HUES6 (cell line): ENCODE results near the gene GRIP2.
A peak's percentile ranks its signal among the peaks of the same experiment; 100 is the strongest.

Experiments
- H3K27ac ChIP-seq: 2 replicates; pipeline ENCODE4 v1.7.0; 2013; ENCODE audit warnings: low read depth, mild to moderate bottlenecking, low read length, inconsistent platforms
- H3K27me3 ChIP-seq: 2 replicates; pipeline ENCODE4 v1.6.1; 2013; ENCODE audit warnings: low read length; ENCODE audit not compliant: control insufficient read depth, insufficient read depth
- H3K36me3 ChIP-seq: 2 replicates; pipeline ENCODE4 v1.6.1; 2013; ENCODE audit warnings: low read length; ENCODE audit not compliant: control insufficient read depth, insufficient read depth
- H3K4me1 ChIP-seq: 2 replicates; pipeline ENCODE4 v1.6.1; 2013; ENCODE audit warnings: low read length; ENCODE audit not compliant: control insufficient read depth, insufficient read depth
- H3K4me3 ChIP-seq: 2 replicates; pipeline ENCODE4 v1.5.1; 2013; ENCODE audit warnings: low read depth, low read length
- H3K9ac ChIP-seq: one replicate; pipeline ENCODE4 v1.6.1; 2013; ENCODE audit warnings: mild to moderate bottlenecking, low read length
- H3K9me3 ChIP-seq: 2 replicates; pipeline ENCODE4 v1.6.1; 2013; ENCODE audit warnings: low read depth, low read length; ENCODE audit not compliant: control insufficient read depth, insufficient read depth

GRIP2 gene

DNA sequence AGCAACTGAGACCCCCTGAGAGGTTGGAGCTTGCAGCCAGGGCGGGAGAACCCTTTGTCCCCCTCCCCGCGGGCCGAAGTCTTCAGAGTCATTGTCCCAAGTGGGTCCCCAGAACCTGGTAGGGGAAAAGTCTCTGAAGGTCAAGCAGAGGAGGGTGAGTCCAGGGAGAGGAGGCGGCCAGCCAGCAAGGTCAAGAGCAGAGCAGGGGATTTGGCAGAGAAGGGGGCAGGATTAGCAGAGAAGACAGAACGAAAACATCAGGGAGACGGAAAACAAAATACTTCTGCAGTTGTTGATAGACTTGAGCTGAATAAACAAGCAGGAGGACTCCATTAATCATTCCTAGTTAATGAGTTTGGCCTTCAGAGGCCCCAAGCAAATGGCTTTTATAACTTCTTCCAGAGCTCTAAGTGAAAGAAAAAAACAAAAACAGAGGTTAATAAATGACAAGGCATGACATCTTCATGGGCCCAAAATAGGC is 66.7 kb downstream of the GRIP2 start:
- no peak overlapping the region for H3K4me3 ChIP-seq
- H3K9me3 ChIP-seq, result no peaks in the 10 kb centered on the region
- peak overlapping the region; percentile 7; the same call in 1 of the 2 replicates for H3K27ac ChIP-seq
- H3K9ac ChIP-seq, result peak overlapping the region; percentile 4
- peaks cover 21% of the 10 kb centered on the region; the same call in 1 of the 2 replicates for H3K4me1 ChIP-seq
- H3K27me3 ChIP-seq, result no peaks in the 10 kb centered on the region
- peaks cover 96% of the 10 kb centered on the region for H3K36me3 ChIP-seq

DNA sequence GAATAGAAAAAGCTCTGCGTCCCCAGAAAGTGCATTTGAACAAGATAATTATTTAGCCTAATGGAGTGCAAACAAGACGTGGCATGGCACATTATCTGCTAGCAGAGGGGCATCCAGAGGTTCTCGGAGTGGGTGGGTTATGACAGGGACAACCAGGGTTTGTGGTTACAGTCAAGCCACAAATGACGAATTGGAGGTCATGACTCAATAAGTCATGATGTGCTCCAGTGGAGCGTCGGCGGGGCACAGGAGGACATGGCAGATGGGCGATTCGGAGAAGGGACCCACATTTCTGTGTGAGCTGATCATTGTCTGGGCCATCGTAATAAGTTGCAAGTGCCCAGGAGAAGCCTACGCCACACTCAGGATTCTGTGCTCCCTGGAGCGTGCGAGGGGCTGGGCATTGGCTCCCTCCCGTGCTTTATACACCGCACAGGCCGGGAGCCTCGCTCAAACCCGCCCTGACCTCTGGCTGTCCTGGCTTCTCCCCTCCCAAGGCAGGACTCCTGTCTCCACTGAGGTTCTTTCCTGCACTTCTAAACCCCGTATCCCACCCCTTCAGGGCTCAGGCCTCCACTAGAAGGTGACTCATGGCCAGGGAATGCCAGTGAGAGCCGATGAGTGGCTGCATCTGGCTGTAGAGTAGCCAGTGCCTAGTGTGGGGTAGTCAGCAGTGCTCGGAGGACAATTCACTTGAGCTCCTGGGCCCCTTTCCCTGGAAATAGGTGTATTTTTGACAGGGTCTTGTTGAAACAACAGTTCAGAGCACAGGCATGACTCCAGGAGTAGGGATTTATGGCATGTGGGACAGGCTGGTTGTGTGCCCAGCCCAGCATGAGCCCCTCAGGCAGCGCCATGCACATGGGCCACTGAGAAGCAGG is 67.4 kb downstream of the GRIP2 start:
- Histone ChIP-seq H3K9ac (peak overlapping the region; percentile 13), H3K36me3 (peaks cover 94% of the 10 kb centered on the region), H3K27ac (peak overlapping the region; percentile 7; the same call in 1 of the 2 replicates), H3K4me3 (no peak overlapping the region), H3K4me1 (peaks cover 21% of the 10 kb centered on the region; the same call in 1 of the 2 replicates), H3K27me3 (no peaks in the 10 kb centered on the region), H3K9me3 (no peaks in the 10 kb centered on the region)

GRCh38 chr3:14471690-14472089 is 68.5 kb downstream of the GRIP2 start:
- Histone ChIP-seq H3K4me3 (no peak overlapping the region), H3K9ac (no peak overlapping the region), H3K27me3 (no peaks in the 10 kb centered on the region), H3K9me3 (no peaks in the 10 kb centered on the region), H3K4me1 (peaks cover 21% of the 10 kb centered on the region; the same call in 1 of the 2 replicates), H3K27ac (no peak overlapping the region), H3K36me3 (peaks cover 94% of the 10 kb centered on the region)

- H3K36me3 ChIP-seq, result peaks cover 92% of the 10 kb centered on the region
- no peaks in the 10 kb centered on the region for H3K27me3 ChIP-seq
- no peaks in the 10 kb centered on the region for H3K9me3 ChIP-seq
- H3K4me1 ChIP-seq, result peaks cover 21% of the 10 kb centered on the region; the same call in 1 of the 2 replicates
- H3K27ac ChIP-seq, result no peak overlapping the region
- H3K9ac ChIP-seq, result no peak overlapping the region
- no peak overlapping the region for H3K4me3 ChIP-seq
Measured at GRCh38 chr3:14471016-14471415, 69.1 kb downstream of the GRIP2 start.

DNA sequence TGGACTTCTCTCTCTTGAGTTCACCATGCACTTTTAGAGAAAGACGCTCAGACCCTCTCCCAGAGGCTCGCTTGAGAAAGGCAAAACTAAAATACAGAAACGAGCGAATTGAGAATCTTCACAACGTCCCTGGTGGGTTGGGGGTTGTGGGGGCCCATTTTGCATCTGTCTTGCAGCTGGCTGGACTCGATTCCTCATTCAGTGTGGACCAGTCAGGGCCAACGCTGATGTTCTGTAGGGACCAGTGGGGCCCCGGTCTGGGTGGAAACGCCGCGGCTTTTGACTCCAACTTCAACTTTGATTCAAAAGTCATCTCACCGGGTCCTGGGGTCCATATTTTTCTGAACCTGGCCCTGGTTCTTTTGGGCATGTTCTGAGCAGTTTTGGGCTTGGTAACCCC is 69.7 kb downstream of the GRIP2 start:
- H3K36me3 ChIP-seq, result peaks cover 91% of the 10 kb centered on the region
- H3K4me1 ChIP-seq, result peaks cover 21% of the 10 kb centered on the region; the same call in 1 of the 2 replicates
- H3K27ac ChIP-seq, result no peak overlapping the region
- H3K4me3 ChIP-seq, result no peak overlapping the region
- H3K9ac ChIP-seq, result no peak overlapping the region
- H3K9me3 ChIP-seq, result no peaks in the 10 kb centered on the region
- H3K27me3 ChIP-seq, result no peaks in the 10 kb centered on the region

GRCh38 chr3:14468621-14468981 is 71.5 kb downstream of the GRIP2 start:
- no peak overlapping the region for H3K4me3 ChIP-seq
- no peaks in the 10 kb centered on the region for H3K9me3 ChIP-seq
- peaks cover 26% of the 10 kb centered on the region; the same call in 1 of the 2 replicates for H3K4me1 ChIP-seq
- no peak overlapping the region for H3K9ac ChIP-seq
- peaks cover 93% of the 10 kb centered on the region for H3K36me3 ChIP-seq
- no peak overlapping the region for H3K27ac ChIP-seq
- H3K27me3 ChIP-seq, result no peaks in the 10 kb centered on the region

GRCh38 chr3:14467814-14468620 is 72.1 kb downstream of the GRIP2 start:
- Histone ChIP-seq H3K4me1 (peaks cover 26% of the 10 kb centered on the region; the same call in 1 of the 2 replicates), H3K9me3 (no peaks in the 10 kb centered on the region), H3K27me3 (no peaks in the 10 kb centered on the region), H3K4me3 (no peak overlapping the region), H3K27ac (no peak overlapping the region), H3K9ac (no peak overlapping the region), H3K36me3 (peaks cover 90% of the 10 kb centered on the region)

DNA sequence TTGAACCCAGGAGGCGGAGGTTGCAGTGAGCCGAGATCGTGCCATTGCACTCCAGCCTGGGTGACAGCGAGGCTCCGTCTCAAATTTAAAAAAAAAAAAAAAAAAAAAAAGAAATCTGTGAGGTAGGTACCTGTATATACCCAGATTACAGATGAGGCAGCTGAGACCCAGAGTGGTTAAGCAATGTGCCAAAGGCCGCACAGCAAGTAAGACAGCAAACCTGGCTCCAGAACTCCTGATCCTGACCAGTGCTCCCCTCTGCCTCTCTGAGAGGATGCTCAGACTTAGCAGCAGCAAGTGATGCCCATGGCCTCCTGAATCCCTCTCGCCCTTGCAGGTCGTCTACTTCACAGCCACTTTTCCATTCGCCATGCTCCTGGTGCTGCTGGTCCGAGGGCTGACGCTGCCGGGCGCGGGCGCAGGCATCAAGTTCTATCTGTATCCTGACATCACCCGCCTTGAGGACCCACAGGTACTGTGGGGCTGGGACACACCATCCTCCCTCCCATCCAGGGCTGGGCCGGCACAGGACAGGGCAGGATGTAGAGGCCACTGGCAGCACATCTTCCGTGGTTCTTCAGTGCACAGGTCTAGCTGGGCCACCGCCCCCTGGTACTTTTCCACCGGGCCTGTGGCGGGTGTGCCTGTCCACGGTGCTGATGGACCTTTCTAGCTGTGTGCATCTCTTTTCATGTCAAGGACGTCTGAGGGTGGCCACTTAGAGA is 73.8 kb downstream of the GRIP2 start:
- peaks cover 28% of the 10 kb centered on the region; the same call in 1 of the 2 replicates for H3K4me1 ChIP-seq
- H3K4me3 ChIP-seq, result no peak overlapping the region
- no peak overlapping the region for H3K27ac ChIP-seq
- H3K27me3 ChIP-seq, result no peaks in the 10 kb centered on the region
- no peaks in the 10 kb centered on the region for H3K9me3 ChIP-seq
- no peak overlapping the region for H3K9ac ChIP-seq
- peaks cover 88% of the 10 kb centered on the region for H3K36me3 ChIP-seq

- no peak overlapping the region for H3K27ac ChIP-seq
- H3K4me1 ChIP-seq, result peaks cover 31% of the 10 kb centered on the region; the same call in 1 of the 2 replicates
- no peaks in the 10 kb centered on the region for H3K9me3 ChIP-seq
- H3K9ac ChIP-seq, result no peak overlapping the region
- H3K4me3 ChIP-seq, result no peak overlapping the region
- H3K36me3 ChIP-seq, result peaks cover 90% of the 10 kb centered on the region
- H3K27me3 ChIP-seq, result no peaks in the 10 kb centered on the region
Measured at GRCh38 chr3:14465425-14465824, 74.7 kb downstream of the GRIP2 start.

DNA sequence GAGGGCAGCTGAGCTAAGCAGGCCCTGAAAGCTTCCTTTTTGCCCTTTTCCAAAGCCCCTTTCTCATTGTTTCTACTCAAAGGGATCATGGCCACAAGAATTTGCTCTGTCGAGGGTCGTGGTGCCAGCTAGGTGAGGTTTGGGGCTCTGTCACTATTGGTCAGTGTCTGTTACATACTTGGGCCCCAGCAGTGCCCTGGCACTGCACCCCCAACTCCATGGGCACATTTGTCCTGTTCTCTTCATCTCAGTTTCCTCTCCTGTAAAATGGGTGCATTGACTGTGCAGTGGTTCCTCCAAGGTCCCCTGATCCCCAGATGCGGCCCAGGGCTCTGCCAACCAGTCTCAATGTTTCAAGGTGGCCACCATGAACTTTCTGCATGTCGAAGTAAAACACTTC is 75.6 kb downstream of the GRIP2 start:
- no peak overlapping the region for H3K4me3 ChIP-seq
- no peak overlapping the region for H3K9ac ChIP-seq
- no peaks in the 10 kb centered on the region for H3K9me3 ChIP-seq
- H3K27ac ChIP-seq, result no peak overlapping the region
- peaks cover 90% of the 10 kb centered on the region for H3K36me3 ChIP-seq
- H3K4me1 ChIP-seq, result peaks cover 31% of the 10 kb centered on the region; the same call in 1 of the 2 replicates
- no peaks in the 10 kb centered on the region for H3K27me3 ChIP-seq
